Hypothalamus (tissue), 51 donors: ENCODE measurements around the gene MMS19.
A peak's percentile ranks its signal among the peaks of the same experiment; 100 is the strongest.

Experiments used
- DNase-seq, 51 donors: peaks; one replicate each; lab custom pipeline; 2025; lab: John Stamatoyannopoulos, UW

The MMS19 gene

GRCh38 chr10:97498076-97498840 is at the start of gene MMS19:
Gene MMS19 (minus strand): TSS chr10:97498422. CDS start chr10:97498384, 38 bp downstream.
- peak; percentile 90 to 100 (median 100) for DNase-seq

GRCh38 chr10:97547962-97548361 is 49.7 kb upstream of the MMS19 start:
- no peak for DNase-seq

GRCh38 chr10:97547271-97547600 is 49.0 kb upstream of the MMS19 start:
- no peak for DNase-seq

GRCh38 chr10:97546456-97547270 is 48.4 kb upstream of the MMS19 start:
- DNase-seq: peak in 1 of 51 donors; percentile 11

- peak in 46 of 51 donors; percentile 14 to 93 (median 71) for DNase-seq
Measured at GRCh38 chr10:97543025-97543546, 44.9 kb upstream of the MMS19 start.

- DNase-seq: peak in 28 of 51 donors; percentile 16 to 83 (median 48)
Measured at GRCh38 chr10:97542169-97543024, 44.2 kb upstream of the MMS19 start.

GRCh38 chr10:97540669-97541500 is 42.7 kb upstream of the MMS19 start:
- DNase-seq: no peak

GRCh38 chr10:97539523-97540200 is 41.4 kb upstream of the MMS19 start:
- DNase-seq: no peak

- no peak for DNase-seq
Measured at GRCh38 chr10:97538839-97539238, 40.6 kb upstream of the MMS19 start.

- DNase-seq: no peak
Measured at GRCh38 chr10:97538411-97538810, 40.2 kb upstream of the MMS19 start.

- no peak for DNase-seq
Measured at GRCh38 chr10:97537186-97537869, 39.1 kb upstream of the MMS19 start.

GRCh38 chr10:97534746-97535367 is 36.6 kb upstream of the MMS19 start:
- peak in 35 of 51 donors; percentile 17 to 74 (median 52) for DNase-seq

- peak in 21 of 51 donors; percentile 10 to 70 (median 33) for DNase-seq
Measured at GRCh38 chr10:97533888-97534287, 35.7 kb upstream of the MMS19 start.

GRCh38 chr10:97532935-97533671 is 34.9 kb upstream of the MMS19 start:
- peak in 33 of 51 donors; percentile 9 to 82 (median 46) for DNase-seq

- no peak for DNase-seq
Measured at GRCh38 chr10:97531401-97531986, 33.3 kb upstream of the MMS19 start.

- no peak for DNase-seq
Measured at GRCh38 chr10:97529685-97530465, 31.7 kb upstream of the MMS19 start.
